HFF-Myc (cell line): ENCODE measurements around the gene ACLY.
"Not testable (repeated sequence)": the region's sequence is repeated elsewhere in the genome, so short reads cannot be mapped to it uniquely, and the experiment has no call there.

Experiments used
- DNase-seq: peaks from one replicate; pipeline ENCODE4 v3.0.0-alpha.2; 2011; ENCODE audit warnings: low read depth; ENCODE audit errors: extremely low read depth
- H3K4me3 ChIP-seq: replicated peaks from 2 replicates; pipeline ENCODE4 v1.5.1; 2011; ENCODE audit warnings: low read depth, mild to moderate bottlenecking, control low read depth, low read length
- TF ChIP-seq, protein P1 (sequence below): IDR thresholded peaks from 2 replicates; pipeline ENCODE4 v1.5.1; 2012; ENCODE audit warnings: mild to moderate bottlenecking, low read depth, low read length, control low read depth; ENCODE audit errors: missing control alignments

The ACLY gene

DNA sequence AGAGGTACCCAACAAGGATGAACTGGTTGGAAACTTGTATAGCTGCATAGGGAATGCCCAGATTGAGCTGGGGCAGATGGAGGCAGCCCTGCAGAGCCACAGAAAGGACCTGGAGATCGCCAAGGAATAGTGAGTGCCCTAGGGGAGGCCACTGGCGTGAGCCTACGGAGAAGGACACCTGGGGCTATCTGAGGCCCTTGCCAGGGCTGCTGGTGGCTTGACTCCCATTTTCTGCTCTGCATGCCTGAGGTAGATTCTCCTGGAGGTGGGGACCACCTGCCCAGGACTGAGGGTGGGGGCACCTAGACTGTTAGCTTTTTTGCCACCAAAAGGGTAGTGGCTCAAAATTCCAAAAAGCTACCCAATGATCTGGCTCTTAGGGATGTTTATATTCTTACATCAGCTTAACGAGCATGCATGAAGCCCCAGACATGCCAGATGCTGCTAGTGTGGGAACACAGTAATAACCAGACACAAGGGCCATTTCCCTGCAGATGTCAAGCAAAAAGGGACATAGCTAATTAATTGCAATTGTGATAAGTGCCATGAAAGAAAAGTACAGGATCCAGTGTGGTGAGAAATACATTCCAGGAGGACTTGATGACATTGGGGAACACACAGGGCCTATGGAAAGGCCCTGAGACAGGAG is 20.4 kb upstream of the ACLY start:
- TF ChIP-seq, protein P1, sequence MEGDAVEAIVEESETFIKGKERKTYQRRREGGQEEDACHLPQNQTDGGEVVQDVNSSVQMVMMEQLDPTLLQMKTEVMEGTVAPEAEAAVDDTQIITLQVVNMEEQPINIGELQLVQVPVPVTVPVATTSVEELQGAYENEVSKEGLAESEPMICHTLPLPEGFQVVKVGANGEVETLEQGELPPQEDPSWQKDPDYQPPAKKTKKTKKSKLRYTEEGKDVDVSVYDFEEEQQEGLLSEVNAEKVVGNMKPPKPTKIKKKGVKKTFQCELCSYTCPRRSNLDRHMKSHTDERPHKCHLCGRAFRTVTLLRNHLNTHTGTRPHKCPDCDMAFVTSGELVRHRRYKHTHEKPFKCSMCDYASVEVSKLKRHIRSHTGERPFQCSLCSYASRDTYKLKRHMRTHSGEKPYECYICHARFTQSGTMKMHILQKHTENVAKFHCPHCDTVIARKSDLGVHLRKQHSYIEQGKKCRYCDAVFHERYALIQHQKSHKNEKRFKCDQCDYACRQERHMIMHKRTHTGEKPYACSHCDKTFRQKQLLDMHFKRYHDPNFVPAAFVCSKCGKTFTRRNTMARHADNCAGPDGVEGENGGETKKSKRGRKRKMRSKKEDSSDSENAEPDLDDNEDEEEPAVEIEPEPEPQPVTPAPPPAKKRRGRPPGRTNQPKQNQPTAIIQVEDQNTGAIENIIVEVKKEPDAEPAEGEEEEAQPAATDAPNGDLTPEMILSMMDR = no peak
- DNase-seq = no peak
- H3K4me3 ChIP-seq = no peak overlapping the region

DNA sequence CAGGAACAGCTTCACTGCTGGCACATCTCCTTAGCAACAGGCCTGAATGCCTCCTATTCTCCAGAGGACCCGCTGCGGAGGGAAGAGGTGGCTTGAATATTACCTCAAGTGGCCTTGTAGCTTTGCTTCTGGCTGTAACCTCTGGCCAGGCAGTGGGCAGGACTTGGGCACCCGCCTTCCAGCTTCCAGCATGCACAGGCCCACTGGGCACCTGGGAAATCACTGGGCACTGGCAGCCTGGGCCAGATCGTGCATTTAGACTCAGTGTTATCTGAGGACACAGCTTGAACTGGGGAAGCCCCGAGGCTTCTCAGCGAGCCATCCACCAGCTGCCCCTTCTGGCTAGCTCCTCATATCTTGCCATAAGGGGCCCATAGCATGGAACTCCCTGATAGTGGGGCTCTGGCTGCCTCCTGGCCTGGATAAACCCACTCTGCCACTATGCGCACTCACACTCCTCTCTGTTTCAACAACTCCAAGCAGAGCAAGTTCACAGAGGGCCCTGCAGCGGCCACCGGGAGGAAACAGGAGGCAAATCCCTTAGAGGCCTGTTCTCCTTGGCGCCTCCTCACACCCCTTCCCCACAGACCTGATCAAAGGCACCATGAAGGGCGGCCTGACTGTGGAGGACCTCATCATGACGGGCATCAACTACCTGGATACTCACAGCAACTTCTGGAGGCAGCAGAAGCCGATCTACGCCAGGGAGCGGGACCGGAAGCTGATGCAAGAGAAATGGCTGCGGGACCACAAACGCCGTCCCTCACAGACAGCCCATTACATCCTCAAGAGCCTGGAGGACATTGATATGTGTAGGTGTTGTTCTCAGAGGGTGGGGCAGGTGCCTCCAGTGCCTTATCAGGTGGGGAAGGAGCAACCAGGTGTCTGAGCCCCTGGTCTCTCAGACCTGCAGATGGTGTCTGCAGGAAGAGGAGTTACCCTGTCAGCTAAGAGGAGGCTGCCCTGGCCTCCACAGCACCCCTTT is 19.5 kb upstream of the ACLY start:
- H3K4me3 ChIP-seq = no peak overlapping the region
- DNase-seq = no peak
- TF ChIP-seq, protein P1 = no peak

DNA sequence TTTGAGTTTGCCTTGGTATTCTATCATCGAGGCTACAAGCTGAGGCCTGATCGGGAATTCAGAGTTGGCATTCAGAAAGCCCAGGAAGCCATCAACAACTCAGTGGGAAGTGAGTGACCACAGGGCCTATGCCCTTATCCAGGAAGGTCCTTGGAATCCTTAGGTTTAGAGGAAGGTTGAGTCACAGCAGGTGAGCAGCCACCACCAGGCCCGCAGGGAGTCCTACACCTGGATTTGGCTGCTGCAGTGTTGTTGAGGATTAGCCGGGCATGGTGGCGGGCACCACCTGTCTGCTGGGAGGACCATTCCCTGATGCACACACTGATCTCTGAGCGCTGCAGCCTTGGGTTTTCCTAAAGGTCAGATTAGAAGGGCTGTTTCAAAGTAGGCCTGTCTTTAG is 16.9 kb upstream of the ACLY start:
- H3K4me3 ChIP-seq = no peak overlapping the region
- no peak for DNase-seq
- TF ChIP-seq, protein P1 = no peak

DNA sequence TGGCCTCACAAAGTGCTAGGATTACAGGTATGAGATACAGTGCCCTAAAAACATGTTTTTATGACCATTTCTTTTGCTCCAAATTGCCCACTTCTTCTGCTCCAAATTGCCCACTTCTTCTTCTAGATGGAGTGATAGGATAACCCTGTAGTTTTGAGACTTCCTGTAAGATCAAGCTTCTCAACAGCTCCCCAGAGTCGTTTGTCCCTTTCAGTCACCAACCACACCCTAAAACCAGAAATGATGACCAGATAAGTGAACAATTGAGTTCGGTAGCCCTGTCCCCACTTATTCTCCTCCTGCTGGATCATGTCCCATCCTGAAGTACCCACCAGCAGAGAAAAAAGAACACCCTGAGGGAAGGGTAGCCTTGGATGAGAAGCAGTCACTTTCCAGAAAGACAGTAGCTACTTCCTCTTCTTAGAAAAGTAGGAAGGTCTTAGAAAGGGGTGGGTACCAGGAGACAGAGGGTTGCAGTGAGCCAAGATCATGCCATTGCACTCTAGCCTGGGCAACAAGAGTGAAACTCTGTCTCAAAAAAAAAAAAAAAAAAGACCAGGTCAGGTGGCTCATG is 14.2 kb upstream of the ACLY start:
- DNase-seq = no peak
- TF ChIP-seq, protein P1 = no peak
- no peak overlapping the region for H3K4me3 ChIP-seq

DNA sequence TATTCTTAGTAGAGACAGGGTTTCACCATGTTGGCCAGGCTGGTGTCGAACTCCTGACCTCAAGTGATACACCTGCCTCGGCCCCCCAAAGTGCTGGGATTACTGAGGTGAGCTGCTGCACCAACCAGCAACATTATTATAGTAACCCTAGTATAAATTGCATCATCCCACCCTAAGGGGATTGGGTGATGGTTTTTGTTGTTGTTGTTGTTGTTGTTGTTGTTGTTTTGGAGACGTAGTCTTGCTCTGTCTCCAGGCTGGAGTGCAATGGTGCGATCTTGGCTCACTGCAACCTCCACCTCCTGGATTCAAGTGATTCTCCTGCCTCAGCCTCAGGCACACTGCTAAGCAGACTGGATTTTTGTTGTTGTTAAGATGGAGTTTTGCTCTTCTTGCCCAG is 13.0 kb upstream of the ACLY start:
- not testable (repeated sequence) for H3K4me3 ChIP-seq, DNase-seq

DNA sequence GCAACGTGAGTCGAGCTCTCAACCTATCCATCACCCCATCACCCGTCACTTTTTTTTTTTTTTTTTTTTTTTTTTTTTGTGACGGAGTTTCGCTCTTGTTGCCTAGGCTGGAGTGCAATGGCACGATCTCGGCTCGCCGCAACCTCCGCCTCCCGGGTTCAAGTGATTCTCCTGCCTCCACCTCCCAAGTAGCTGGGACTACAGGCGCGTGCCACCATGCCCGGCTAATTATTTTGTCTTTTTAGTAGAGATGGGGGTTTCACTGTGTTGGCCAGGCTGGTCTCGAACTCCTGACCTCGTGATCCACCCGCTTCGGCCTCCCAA is 12.0 kb upstream of the ACLY start:
- peak overlapping the region; percentile 51 for H3K4me3 ChIP-seq
- not testable (repeated sequence) for DNase-seq

DNA sequence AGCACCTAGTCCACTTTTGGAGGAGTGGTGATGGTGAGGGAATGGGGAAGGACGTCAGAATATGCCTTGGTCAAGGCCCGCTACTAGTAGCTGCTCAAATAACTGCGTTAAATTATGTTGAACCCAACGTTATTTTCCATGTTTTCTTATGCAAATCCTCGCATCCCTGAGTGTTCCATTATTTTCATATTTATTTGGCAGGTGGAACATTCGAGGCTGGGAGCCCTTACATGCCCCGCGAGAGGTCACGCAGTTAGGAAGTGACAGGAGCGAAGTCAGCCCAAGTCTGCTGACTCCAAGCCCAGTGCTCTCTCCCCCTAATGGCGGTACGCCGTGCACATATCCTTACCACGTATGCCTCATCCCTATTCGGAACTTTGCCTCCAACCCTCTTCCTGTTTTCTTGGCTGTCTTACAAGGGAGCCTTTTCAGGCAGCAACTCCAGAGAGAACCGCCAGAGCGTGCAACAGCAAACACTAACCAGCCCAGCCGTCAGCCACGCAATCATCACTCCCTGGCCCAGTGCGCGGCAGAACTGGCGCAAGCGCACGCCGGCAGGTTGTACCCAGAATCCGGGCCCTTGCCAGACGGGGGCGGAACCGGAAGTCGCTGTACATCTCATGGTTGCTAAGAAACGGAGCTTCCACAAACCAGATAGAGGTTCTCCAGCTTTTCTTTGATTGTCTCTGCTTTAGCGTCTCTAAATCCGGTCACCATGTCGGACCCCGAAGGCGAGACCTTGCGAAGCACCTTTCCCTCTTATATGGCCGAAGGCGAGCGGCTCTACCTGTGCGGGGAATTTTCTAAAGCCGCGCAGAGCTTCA is 11.5 kb upstream of the ACLY start, which contains the start of gene ODAD4:
Gene ODAD4, plus strand, starts transcription at position 609 of the 824 bp plus-strand sequence. Its CDS starts 107 bp downstream, at position 716.
- peak; percentile 96 for DNase-seq
- TF ChIP-seq, protein P1 = peak; percentile 33
- H3K4me3 ChIP-seq = peak within 1 kb of the TSS; percentile 51
